HK-2 (cell line): ENCODE results near the gene MTG1.
"Not testable (repeated sequence)": the region's sequence is repeated elsewhere in the genome, so short reads cannot be mapped to it uniquely, and the experiment has no call there.

ENCODE experiments used
- DNase-seq: peaks from one replicate; pipeline ENCODE4 v3.0.0-alpha.2; 2018; ENCODE audit not compliant: unreplicated experiment

The MTG1 gene

GRCh38 chr10:133378251-133379096, 15.5 kb upstream of the MTG1 start:
- DNase-seq: peak; percentile 51

GRCh38 chr10:133379152-133379800, 14.7 kb upstream of the MTG1 start, which contains the start of gene PAOX:
PAOX (plus strand) TSS chr10:133379262; CDS start chr10:133379317, 55 bp downstream.
- DNase-seq: peak; percentile 65

- no peak for DNase-seq
These were observed 13.9 kb upstream of the MTG1 start for GRCh38 chr10:133379801-133380666.

GRCh38 chr10:133381036-133381435, 12.9 kb upstream of the MTG1 start:
- no peak for DNase-seq

DNA sequence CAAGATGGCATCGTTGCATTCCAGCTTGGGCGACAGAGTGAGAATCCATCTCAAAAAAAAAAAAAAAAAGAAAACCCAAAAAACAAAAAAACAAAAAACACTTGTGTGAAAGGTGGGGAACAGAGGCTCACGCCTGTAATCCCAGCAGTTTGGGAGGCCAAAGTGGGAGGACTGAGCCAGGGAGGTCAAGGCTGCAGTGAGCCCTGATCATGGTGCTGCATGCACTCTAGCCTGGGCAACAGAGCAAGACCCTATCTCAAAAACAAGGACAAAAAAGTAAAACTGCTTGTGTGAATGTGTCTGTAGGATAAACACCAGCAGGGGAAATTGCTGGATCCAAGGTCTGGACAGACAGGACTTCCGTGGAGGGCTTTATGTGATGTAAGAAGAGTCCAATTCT, 10.4 kb upstream of the MTG1 start:
- DNase-seq: no peak

DNA sequence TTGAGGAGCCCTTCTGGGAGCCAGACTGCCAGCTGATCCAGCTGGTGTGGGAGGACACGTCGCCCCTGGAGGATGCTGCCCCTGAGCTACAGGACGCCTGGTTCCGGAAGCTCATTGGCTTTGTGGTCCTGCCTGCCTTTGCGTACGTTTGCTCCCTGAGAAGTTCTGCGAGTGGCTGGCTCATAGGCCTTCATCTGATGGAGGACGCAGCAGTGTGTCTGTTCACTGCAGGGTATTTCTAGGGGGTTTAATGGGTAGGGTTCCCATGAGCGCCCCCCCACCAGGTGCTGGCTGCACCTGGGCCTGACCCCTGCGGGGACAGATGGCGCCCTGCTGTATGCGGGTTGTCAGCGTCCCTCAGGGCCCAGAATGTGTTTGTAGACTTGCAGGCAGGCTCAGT, 9.9 kb upstream of the MTG1 start:
- DNase-seq: no peak

DNA sequence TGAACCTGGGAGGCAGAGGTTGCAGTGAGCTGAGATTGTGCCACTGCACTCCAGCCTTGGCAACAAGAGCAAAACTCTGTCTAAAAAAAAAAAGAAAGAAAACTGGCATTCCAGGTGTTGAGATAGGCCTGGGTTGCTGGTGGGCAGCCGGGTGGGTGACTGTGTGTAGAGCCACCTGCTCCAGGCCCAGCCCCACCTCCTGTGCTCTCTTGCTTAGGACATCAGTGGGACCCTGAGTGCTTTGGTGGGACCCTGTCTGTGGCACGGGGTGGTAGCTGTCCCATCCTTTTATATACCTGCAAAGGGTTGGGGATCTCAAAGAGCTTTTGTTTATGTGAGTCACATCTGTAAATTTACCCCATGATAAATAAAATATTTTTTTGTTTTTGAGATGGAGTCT, 8.7 kb upstream of the MTG1 start:
- no peak for DNase-seq

GRCh38 chr10:133386951-133387350, 7.0 kb upstream of the MTG1 start:
- not testable (repeated sequence) for DNase-seq

- DNase-seq: no peak
These were observed 5.6 kb upstream of the MTG1 start for GRCh38 chr10:133388236-133388972.

DNA sequence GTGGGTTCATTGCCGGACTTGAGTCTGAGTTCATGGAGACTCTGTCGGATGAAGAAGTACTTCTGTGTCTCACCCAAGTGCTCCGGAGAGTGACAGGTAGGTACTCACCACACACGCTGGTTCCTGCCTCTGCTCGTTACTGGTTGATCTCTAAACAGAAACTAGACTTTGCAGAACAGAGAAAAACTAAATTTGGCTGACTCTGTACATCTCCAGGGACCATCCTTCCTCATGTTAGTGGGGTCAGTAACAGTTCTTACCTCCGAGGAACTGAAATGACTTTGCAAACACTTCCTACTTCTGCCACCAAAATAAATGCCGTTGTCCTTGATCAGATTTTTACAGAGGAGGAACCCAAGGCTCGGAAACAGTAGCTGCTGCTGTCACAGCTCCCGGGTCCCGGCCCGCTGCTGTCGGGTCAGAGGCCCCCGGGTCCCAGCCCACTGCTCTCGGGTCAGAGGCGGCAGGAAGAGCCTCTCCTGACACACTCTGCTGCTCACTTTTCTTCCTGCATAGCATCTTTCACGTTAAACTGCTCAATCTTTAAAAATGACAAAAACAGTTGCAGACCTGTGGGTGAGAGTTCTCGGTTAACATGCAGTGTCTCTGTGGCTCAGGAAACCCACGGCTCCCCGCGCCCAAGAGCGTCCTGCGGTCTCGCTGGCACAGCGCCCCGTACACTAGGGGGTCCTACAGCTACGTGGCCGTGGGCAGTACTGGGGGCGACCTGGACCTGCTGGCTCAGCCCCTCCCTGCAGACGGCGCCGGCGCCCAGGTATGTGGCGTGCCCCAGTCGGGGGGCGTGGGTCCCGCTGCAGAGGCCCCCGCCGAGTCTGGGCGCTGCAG, 4.8 kb upstream of the MTG1 start:
- no peak for DNase-seq

- DNase-seq: no peak
These were observed 3.2 kb upstream of the MTG1 start for GRCh38 chr10:133390597-133391248.

GRCh38 chr10:133391249-133391635, 2.7 kb upstream of the MTG1 start:
- DNase-seq: no peak

DNA sequence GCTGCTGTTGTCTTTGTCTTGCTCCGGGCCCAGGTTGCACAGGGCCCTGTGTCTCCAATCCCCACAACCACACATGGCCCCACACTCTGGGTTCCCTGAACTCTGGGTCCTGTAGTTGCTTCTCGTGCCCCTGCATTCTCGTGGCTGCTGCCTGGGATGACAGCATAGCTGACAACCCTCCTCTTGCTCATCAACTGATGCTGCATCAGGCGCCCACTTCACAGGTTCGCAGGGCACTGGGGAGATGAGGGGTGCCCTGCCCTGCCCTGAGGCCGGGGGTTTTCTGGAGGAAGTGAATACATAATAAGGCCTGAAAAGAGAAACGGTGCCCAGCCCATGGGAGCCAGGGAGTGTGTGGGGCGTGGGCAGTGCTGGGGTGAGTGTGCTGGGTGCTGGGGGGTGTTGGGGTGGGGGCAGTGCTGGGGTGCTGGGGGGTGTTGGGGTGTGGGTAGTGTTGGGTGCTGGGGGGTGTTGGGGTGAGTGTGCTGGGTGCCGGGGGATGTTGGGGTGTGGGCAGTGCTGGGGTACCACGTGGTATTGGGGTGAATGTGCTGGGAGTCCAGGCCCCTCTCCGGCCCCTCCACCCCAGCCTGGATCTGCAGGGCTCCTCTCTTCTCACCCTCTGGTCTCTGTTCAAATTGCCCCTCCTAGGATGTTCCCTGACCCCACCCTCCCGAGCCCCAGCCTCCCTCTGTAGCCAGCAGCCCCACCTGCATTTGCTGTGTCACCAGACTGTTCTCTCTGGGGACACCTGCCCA, 2.0 kb upstream of the MTG1 start:
- no peak for DNase-seq

DNA sequence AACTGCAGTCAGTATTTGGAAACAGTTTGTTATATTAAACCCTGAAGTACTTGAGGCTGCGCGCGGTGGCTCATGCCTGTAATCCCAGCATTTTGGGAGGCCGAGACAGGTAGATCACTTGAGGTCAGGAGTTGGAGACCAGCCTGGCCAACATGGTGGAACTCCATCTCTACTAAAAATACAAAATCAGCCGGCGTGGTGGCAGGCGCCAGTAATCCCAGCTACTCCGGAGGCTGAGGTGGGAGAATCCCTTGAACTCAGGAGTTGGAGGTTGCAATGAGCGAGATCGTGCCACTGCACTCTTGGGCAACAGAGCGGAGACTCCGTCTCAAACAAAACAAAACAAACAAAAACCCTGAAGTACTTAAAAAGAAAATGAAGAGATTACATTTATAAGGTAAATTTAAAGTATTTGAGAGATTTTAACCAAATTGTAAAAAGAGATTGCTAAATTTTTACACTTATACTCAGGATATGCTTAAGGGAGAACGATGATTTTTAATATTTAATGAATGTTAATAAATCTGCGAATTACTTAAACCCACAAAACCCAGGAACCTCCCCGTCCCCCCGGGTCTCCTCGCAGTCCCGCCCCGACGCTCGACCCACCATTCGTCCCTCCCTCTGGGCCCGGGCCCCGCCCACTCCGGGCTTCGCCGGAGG, 425 bp upstream of the MTG1 start:
- DNase-seq: no peak

GRCh38 chr10:133394801-133395221, 854 bp downstream of the MTG1 start:
- no peak for DNase-seq

DNA sequence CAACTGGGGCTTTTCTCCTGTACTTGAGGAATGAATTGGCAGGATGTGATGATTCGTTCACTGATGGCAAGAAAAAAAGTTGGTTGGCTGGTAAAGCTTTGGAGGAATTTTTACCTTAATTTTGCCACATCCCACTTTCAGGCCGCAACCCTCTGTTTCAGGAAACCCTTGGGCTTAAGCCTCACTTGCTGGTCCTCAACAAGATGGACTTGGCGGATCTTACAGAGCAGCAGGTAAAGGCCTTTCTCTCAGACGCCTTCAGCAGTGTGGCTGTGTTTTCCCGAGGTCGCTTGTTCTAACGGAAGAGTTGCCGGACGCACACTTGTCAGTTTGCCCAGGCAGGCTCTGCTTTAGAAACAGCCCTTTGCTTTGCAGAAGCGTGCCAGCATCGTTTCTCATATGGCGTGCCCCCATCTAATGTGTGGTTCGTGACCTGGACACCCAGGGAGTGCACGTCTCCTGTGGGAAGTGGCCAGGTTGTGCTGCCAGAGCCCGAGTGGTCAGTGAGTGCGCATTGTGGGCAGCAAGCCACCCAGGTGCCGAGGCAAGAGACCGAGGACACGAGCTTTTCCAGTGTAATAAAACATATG, 2.2 kb downstream of the MTG1 start:
- DNase-seq: no peak

- no peak for DNase-seq
These were observed 4.0 kb downstream of the MTG1 start for GRCh38 chr10:133397938-133398337.

DNA sequence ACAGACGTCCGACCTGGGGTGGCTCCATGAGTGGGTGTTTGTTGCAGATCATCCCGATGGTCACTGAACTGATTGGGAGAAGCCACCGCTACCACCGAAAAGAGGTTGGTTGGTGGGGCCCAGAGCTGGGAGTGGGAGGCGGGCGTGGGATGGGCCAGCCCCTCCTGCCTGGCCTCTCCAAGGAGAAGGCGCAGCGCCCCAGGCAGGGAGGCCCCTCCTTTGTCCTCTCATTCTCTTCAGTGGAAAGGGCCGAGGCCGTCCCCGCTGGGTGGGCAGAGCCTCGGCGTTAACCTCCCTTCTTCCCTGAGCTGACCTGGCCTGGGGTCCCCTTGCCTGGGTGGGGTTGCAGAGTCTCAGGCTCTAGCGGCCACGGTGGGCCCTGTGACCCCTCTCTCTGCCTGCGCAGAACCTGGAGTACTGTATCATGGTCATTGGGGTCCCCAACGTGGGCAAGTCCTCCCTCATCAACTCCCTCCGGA, 5.2 kb downstream of the MTG1 start:
- DNase-seq: no peak
